T-helper 22 cell (primary cell): ENCODE measurements around the gene ROM1.
A peak's percentile ranks its signal among the peaks of the same experiment; 100 is the strongest.
"Not testable (repeated sequence)": the region's sequence is repeated elsewhere in the genome, so short reads cannot be mapped to it uniquely, and the experiment has no call there.

ENCODE experiments used
- DNase-seq: peaks from one replicate; pipeline ENCODE4 v3.0.0-alpha.2; 2020; ENCODE audit warnings: low read depth

ROM1 gene

GRCh38 chr11:62612366-62613290, at the start of gene ROM1, which contains the start of gene EML3:
TSS of gene ROM1 (plus strand) at chr11:62613257. CDS start at chr11:62613282, 25 bp downstream.
TSS of gene EML3 (minus strand) at chr11:62612775. CDS start at chr11:62612457, 318 bp downstream.
- peak; percentile 79 for DNase-seq

DNA sequence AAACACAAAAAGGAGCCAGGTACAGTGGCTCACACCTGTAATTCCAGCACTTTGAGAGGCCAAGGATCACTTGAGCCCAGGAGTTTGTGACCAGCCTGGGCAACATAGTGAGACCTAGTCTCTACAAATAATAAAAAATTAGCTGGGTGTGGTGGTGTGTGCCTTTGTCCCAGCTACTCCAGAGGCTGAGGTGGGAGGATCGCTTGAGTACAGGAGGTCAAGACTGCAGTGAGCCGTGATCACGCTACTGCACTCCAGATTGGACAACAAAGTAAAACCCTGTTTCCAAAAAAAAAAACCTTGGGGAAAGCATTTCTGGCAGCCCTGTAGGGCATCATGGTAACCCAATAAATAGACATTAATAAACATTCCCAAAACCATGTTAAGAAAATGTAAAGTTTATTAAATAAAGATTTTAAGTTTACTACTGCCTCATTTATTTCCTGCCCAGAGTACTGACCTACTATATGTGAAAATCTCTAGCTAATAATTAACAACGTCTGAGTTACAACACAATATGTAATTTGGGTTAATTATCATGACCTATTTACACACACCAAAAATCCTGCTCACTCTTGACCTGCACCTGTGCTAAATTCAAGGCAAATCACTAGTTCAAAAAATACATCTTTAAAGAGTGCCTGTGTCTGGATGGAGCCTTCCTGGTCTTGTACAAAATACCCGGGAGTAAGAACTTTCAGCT, 47.8 kb upstream of the ROM1 start:
- DNase-seq: no peak

DNA sequence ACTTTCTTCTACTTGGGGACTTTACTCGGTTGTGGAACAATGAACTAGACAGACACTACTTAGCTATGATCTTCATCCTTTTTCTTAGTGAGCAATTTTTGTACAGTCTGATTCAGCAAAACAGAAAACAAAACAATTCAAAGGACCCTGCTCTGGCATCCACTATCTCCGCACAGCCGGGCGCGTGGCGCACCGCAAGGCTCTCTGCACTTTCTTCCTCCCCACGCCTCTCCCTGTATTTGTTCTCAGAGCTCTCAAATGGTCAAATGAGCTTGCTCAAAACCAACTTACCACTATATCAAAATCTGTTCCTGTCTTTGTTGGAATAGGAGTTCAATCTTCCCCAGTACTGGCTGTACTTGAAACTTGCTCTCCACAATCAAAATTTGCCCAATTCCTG, 46.8 kb upstream of the ROM1 start:
- DNase-seq: no peak

- DNase-seq: no peak
Observed at GRCh38 chr11:62567018-62567633, 45.9 kb upstream of the ROM1 start.

DNA sequence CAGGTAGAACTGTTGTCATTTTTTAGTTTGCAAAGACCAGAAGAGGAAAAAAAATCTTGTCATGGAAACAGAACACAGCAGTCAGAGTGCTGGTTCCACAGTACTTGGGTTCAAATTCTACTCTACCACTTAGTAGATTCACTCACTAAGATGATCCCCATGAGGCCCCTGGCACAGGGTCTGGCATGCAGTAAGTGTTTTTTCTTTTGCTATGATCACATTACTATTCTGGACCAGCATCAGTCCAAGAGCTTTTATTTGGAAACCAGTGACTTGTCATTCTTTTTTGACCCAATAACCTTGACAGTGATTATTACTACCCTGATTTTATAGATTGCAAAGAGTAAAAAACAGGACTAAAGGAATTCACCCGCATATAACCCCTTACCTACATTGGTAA, 43.4 kb upstream of the ROM1 start:
- no peak for DNase-seq

DNA sequence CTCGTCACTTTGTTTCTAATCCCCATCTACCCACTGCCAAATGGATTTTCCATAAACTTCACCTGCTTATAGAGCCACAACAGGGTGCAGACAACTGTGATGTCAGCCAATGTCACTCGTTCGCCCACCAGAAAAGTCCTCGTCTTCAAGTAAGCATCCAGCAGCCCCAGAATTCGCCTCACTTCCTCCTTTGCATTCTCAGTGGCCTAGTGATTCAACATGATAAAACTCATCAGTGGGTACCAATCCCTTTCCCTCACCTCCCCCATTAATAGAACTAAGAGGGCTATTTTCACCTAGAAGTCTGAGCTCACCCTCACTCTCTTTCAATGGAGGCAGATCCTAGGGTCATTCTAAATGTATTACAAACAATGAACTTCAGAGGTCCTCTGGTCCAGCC, 42.2 kb upstream of the ROM1 start:
- not testable (repeated sequence) for DNase-seq

- not testable (repeated sequence) for DNase-seq
Observed at GRCh38 chr11:62571493-62571892, 41.6 kb upstream of the ROM1 start.

- no peak for DNase-seq
Observed at GRCh38 chr11:62572431-62572830, 40.6 kb upstream of the ROM1 start.

DNA sequence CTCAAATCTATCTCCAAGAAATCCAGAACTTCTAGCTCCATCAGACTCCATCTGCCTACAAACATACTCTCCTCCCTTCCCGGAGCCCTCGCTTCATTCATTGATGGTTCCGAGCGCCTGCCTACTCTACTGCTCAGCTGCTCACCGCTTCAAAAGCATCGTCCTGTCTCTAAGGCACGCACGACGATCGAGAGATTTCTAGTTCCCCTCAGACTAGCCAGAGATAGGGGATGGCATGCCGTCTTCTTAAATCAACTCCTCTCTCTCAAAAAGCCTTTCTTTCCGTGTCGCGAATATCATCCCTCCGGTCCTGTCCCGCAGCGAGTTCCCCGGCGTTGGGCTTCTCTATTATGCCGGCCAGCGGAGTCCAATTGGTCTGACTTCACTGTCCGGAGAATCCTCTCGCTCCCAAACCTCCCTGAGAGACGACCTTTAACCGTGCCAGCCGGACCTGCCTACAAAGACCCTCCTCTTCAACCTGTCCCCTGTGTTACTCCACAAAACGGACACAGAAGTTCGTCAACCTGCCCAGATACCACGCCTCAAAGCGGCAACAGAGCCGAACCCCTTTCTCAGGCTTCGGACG, 40.0 kb upstream of the ROM1 start:
- DNase-seq: no peak

GRCh38 chr11:62573592-62574362, 39.3 kb upstream of the ROM1 start, which contains the start of gene EEF1G:
TSS of gene EEF1G (minus strand) at chr11:62573891. CDS start at chr11:62573842, 49 bp downstream.
- peak; percentile 98 for DNase-seq

DNA sequence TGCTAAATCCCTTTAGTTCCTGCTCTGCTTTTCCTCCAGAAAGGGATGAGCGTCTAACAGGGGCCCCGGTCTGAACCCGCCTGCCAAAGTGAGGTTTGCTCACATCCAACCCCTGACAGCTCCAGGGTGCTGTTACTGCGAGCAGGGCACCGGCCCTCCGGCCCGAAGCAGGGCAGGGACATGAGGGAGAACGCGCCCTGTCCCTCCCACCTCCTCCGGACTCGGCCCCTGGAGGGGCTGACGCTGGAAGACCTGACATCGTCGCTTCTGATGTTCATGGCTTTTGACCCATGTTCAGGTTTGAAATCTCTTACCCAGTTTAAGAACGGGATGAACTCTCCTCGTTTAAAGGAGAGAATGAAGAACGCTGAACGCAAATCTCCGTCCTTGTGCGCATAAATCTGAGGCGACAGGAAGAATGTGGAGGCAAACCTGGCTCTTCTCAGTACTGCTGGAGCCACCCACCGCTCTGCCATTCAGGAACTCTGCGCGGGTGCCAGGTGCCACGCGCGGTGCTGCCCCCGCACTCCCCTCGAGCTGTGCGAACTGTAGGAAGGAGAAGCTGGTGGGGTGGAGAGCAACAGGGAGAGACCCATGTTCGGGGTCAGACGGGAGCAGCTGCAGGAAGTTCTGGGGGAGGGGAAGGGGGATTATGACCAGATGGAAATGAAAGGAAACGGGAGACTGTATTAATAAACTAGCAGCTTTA, 38.5 kb upstream of the ROM1 start:
- DNase-seq: no peak

GRCh38 chr11:62575156-62575555, 37.9 kb upstream of the ROM1 start:
- no peak for DNase-seq

- no peak for DNase-seq
Observed at GRCh38 chr11:62575837-62576236, 37.2 kb upstream of the ROM1 start.

GRCh38 chr11:62577046-62577714, 35.9 kb upstream of the ROM1 start:
- no peak for DNase-seq

- no peak for DNase-seq
Observed at GRCh38 chr11:62578541-62578940, 34.5 kb upstream of the ROM1 start.

DNA sequence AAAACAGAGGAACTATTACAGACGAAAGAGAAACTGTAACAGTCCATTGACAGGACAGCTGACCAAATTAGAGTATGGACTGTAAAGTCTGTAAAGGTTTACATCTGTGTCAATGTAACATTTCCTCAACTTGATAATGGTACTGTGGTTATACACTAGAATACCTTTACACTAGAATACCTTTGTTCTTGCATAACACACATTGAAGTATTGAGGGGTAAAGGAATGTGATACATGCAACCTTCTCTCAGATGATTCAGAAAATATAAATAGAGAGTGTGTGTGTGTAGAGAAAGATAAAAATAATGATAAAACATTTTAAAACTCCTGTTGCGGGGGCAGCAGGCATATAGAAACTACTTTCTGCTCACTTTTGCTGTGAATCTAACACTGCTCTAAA, 33.8 kb upstream of the ROM1 start:
- no peak for DNase-seq

- DNase-seq: no peak
Observed at GRCh38 chr11:62580959-62581715, 31.9 kb upstream of the ROM1 start.

DNA sequence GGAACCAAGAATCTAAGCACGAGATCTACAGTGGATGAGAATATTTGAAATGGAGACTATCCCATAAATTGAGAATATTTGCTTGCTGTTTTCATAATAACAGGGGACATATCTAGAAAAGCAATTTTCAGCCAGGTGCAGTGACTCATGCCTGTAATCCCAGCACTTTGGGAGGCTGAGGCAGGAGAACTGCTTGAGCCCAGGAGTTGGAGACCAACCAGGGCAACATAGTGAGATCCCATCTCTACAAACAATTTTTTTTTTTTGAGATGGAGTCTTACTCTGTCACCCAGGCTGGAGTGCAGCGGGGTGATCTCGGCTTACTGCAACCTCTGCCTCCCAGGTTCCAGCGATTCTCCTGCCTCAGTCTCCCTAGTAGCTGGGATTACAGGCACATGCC, 31.3 kb upstream of the ROM1 start:
- not testable (repeated sequence) for DNase-seq

- not testable (repeated sequence) for DNase-seq
Observed at GRCh38 chr11:62585356-62585755, 27.7 kb upstream of the ROM1 start.
